Activated naive CD4-positive, alpha-beta T cell treated with anti-CD3 and anti-CD28 coated beads for 36 hours (primary cell): ENCODE data around the gene ZNF638. TPM values are rescaled to one million over a fixed set of nuclear protein-coding genes. Genes with fewer than 3 reads are reported as not detected.
"Not testable (repeated sequence)": the region's sequence is repeated elsewhere in the genome, so short reads cannot be mapped to it uniquely, and the experiment has no call there.

Source experiments
- CTCF ChIA-PET: fragments of 350-600 bp; sonication (Branson Sonifier 250); formaldehyde crosslinking; loops from one replicate; lab custom pipeline; 2021; ENCODE audit warnings: antibody characterized with exemption; lab: Charles Lee
- DNase-seq: peaks from one replicate; pipeline ENCODE4 v3.0.0-alpha.2; 2020
- H3K27ac Mint-ChIP-seq: one replicate; pipeline ENCODE4 v1.8.0; 2021; ENCODE audit warnings: mild to moderate bottlenecking, mixed read lengths
- H3K27me3 Mint-ChIP-seq: one replicate; pipeline ENCODE4 v1.8.0; 2021; ENCODE audit warnings: low read depth, mixed read lengths
- H3K36me3 Mint-ChIP-seq: one replicate; pipeline ENCODE4 v1.8.0; 2021; ENCODE audit warnings: low read depth, mixed read lengths
- H3K4me1 Mint-ChIP-seq: one replicate; pipeline ENCODE4 v1.8.0; 2021; ENCODE audit warnings: low read depth, mixed read lengths
- H3K4me3 Mint-ChIP-seq: one replicate; pipeline ENCODE4 v1.8.0; 2021; ENCODE audit warnings: mild to moderate bottlenecking, moderate library complexity, mixed read lengths
- H3K9me3 Mint-ChIP-seq: one replicate; pipeline ENCODE4 v1.8.0; 2021; ENCODE audit warnings: mixed read lengths
- intact Hi-C: fragments of 100-400 bp; cut with micrococcal nuclease; formaldehyde crosslinking; loops from one replicate; pipeline ENCODE4 v1.15.1; 2023
- total RNA-seq, 2 experiments: library from RNA; stranded (reverse); gene quantifications; one replicate each; pipeline ENCODE4 v1.2.3, GENCODE V29; 2021

Gene ZNF638
- total RNA-seq, 2 experiments from 2014 or later = 79.8 to 84.0 TPM

GRCh38 chr2:71416866-71417265, 85.3 kb downstream of the ZNF638 start:
- H3K4me1 Mint-ChIP-seq, H3K9me3 Mint-ChIP-seq, H3K27me3 Mint-ChIP-seq, intact Hi-C loops, H3K36me3 Mint-ChIP-seq: not testable (repeated sequence)
- Mint-ChIP-seq H3K4me3 (peak overlapping the region; percentile 74), H3K27ac (peak overlapping the region; percentile 82)
- CTCF ChIA-PET = interaction anchor here (0.7 kb wide), 1 partner anchor 471 kb away, joined by 3 read pairs; no protein-coding TSS in a partner anchor
- peak; percentile 46 for DNase-seq

- CTCF ChIA-PET = interaction anchor here (0.7 to 1.3 kb wide), 4 partner anchors 16 to 472 kb away, joined by 3 read pairs; no protein-coding TSS in a partner anchor
- Mint-ChIP-seq H3K27ac (peak overlapping the region; percentile 82), H3K27me3 (no peaks in the 10 kb centered on the region), H3K4me3 (peak overlapping the region; percentile 74), H3K36me3 (peaks cover 3% of the 10 kb centered on the region), H3K4me1 (peaks cover 5% of the 10 kb centered on the region), H3K9me3 (no peaks in the 10 kb centered on the region)
- DNase-seq = no peak
- intact Hi-C loops = no loop called here
Measured at GRCh38 chr2:71417300-71418202, 86.0 kb downstream of the ZNF638 start.

- no peaks in the 10 kb centered on the region for H3K27me3 Mint-ChIP-seq
- H3K36me3 Mint-ChIP-seq = peaks cover 9% of the 10 kb centered on the region
- CTCF ChIA-PET = no interaction called here
- DNase-seq = no peak
- H3K4me1 Mint-ChIP-seq = peaks cover 5% of the 10 kb centered on the region
- no peaks in the 10 kb centered on the region for H3K9me3 Mint-ChIP-seq
- intact Hi-C loops = no loop called here
- no peak overlapping the region for H3K27ac Mint-ChIP-seq
- H3K4me3 Mint-ChIP-seq = no peak overlapping the region
Measured at GRCh38 chr2:71419145-71419544, 87.6 kb downstream of the ZNF638 start.

- no peak for DNase-seq
- CTCF ChIA-PET = no interaction called here
Measured at GRCh38 chr2:71419976-71420375, 88.4 kb downstream of the ZNF638 start.

GRCh38 chr2:71422786-71423185, 91.2 kb downstream of the ZNF638 start:
- H3K9me3 Mint-ChIP-seq = no peaks in the 10 kb centered on the region
- no peak overlapping the region for H3K27ac Mint-ChIP-seq
- no peak overlapping the region for H3K4me3 Mint-ChIP-seq
- intact Hi-C loops = no loop called here
- CTCF ChIA-PET = interaction anchor here (1.7 kb wide), 1 partner anchor 38 kb away, joined by 3 read pairs; no protein-coding TSS in a partner anchor
- DNase-seq = no peak
- H3K36me3 Mint-ChIP-seq = peaks cover 24% of the 10 kb centered on the region
- no peaks in the 10 kb centered on the region for H3K27me3 Mint-ChIP-seq
- H3K4me1 Mint-ChIP-seq = peaks cover under 1% of the 10 kb centered on the region

More at GRCh38 chr2:71419976-71420375, 88.4 kb downstream of the ZNF638 start:
- Mint-ChIP-seq H3K27me3 (no peaks in the 10 kb centered on the region), H3K36me3 (peaks cover 13% of the 10 kb centered on the region), H3K9me3 (no peaks in the 10 kb centered on the region), H3K4me3 (no peak overlapping the region), H3K4me1 (peaks cover 5% of the 10 kb centered on the region), H3K27ac (no peak overlapping the region)
- intact Hi-C loops = no loop called here

GRCh38 chr2:71423817-71424420, 92.3 kb downstream of the ZNF638 start:
- H3K36me3 Mint-ChIP-seq = peaks cover 30% of the 10 kb centered on the region
- intact Hi-C loops = no loop called here
- H3K4me1 Mint-ChIP-seq = no peaks in the 10 kb centered on the region
- CTCF ChIA-PET = no interaction called here
- H3K27me3 Mint-ChIP-seq = no peaks in the 10 kb centered on the region
- no peak overlapping the region for H3K27ac Mint-ChIP-seq
- DNase-seq = no peak
- H3K4me3 Mint-ChIP-seq = no peak overlapping the region
- H3K9me3 Mint-ChIP-seq = no peaks in the 10 kb centered on the region

GRCh38 chr2:71426721-71427120, 95.1 kb downstream of the ZNF638 start:
- intact Hi-C loops = no loop called here
- CTCF ChIA-PET = no interaction called here

GRCh38 chr2:71428472-71429383, 97.1 kb downstream of the ZNF638 start:
- H3K4me1 Mint-ChIP-seq = no peaks in the 10 kb centered on the region
- no peak for DNase-seq
- H3K9me3 Mint-ChIP-seq = no peaks in the 10 kb centered on the region
- H3K27me3 Mint-ChIP-seq = no peaks in the 10 kb centered on the region
- no peak overlapping the region for H3K4me3 Mint-ChIP-seq
- peaks cover 32% of the 10 kb centered on the region for H3K36me3 Mint-ChIP-seq
- no peak overlapping the region for H3K27ac Mint-ChIP-seq
- intact Hi-C loops = no loop called here
- CTCF ChIA-PET = no interaction called here

More at GRCh38 chr2:71426721-71427120, 95.1 kb downstream of the ZNF638 start:
- Mint-ChIP-seq H3K9me3 (no peaks in the 10 kb centered on the region), H3K36me3 (peaks cover 32% of the 10 kb centered on the region), H3K4me3 (no peak overlapping the region), H3K27me3 (no peaks in the 10 kb centered on the region), H3K4me1 (no peaks in the 10 kb centered on the region), H3K27ac (no peak overlapping the region)
- no peak for DNase-seq

- H3K4me3 Mint-ChIP-seq, H3K27me3 Mint-ChIP-seq, H3K27ac Mint-ChIP-seq, H3K9me3 Mint-ChIP-seq, H3K36me3 Mint-ChIP-seq, CTCF ChIA-PET, intact Hi-C loops, H3K4me1 Mint-ChIP-seq, DNase-seq: not testable (repeated sequence)
Measured at GRCh38 chr2:71445142-71445541, 113.6 kb downstream of the ZNF638 start.

GRCh38 chr2:71446505-71446904, 114.9 kb downstream of the ZNF638 start:
- no peak overlapping the region for H3K27ac Mint-ChIP-seq
- intact Hi-C loops = no loop called here
- no peaks in the 10 kb centered on the region for H3K9me3 Mint-ChIP-seq
- no peaks in the 10 kb centered on the region for H3K27me3 Mint-ChIP-seq
- H3K4me3 Mint-ChIP-seq = no peak overlapping the region
- no peaks in the 10 kb centered on the region for H3K4me1 Mint-ChIP-seq
- DNase-seq = no peak
- CTCF ChIA-PET = interaction anchor here (0.8 to 1.5 kb wide), 2 partner anchors 14 to 64 kb away, joined by 3 to 4 read pairs; no protein-coding TSS in a partner anchor
- H3K36me3 Mint-ChIP-seq = no peaks in the 10 kb centered on the region

GRCh38 chr2:71449343-71449742, 117.8 kb downstream of the ZNF638 start:
- Mint-ChIP-seq H3K4me1 (peaks cover 13% of the 10 kb centered on the region), H3K9me3 (no peaks in the 10 kb centered on the region), H3K27me3 (peaks cover 14% of the 10 kb centered on the region), H3K27ac (no peak overlapping the region), H3K36me3 (no peaks in the 10 kb centered on the region), H3K4me3 (no peak overlapping the region)
- CTCF ChIA-PET = no interaction called here
- intact Hi-C loops = no loop called here
- no peak for DNase-seq

- no peak for DNase-seq
- Mint-ChIP-seq H3K9me3 (no peaks in the 10 kb centered on the region), H3K27ac (no peak overlapping the region), H3K27me3 (peaks cover 34% of the 10 kb centered on the region), H3K36me3 (no peaks in the 10 kb centered on the region), H3K4me3 (no peak overlapping the region), H3K4me1 (peaks cover 15% of the 10 kb centered on the region)
- intact Hi-C loops = loop anchor here (10.0 kb wide), 1 partner anchor 227 kb away; the partner anchor contains the start of gene PAIP2B
- CTCF ChIA-PET = interaction anchor here (1.2 to 1.5 kb wide), 3 partner anchors 9 to 58 kb away, joined by 3 to 5 read pairs (median 3); no protein-coding TSS in a partner anchor
Measured at GRCh38 chr2:71451705-71452104, 120.1 kb downstream of the ZNF638 start.
